WTC11 (cell line): ENCODE results near the gene CHST11. TPM values are rescaled to one million over a fixed set of nuclear protein-coding genes. Genes with fewer than 3 reads are reported as not detected.

ENCODE experiments used
- ATAC-seq: fragments of 200-7000 bp; cut with Tn5 transposase; 2 replicates; pipeline ENCODE4 v1.10.0; 2021; ENCODE audit warnings: mild to moderate bottlenecking, moderate library complexity
- CTCF ChIA-PET: fragments of 300-600 bp; sonication (Branson Sonifier 250); formaldehyde crosslinking; loops from one replicate; lab custom pipeline; 2021; ENCODE audit warnings: antibody characterized with exemption; lab: Charles Lee
- POLR2A ChIA-PET: fragments of 350-600 bp; sonication (Branson Sonifier 250); formaldehyde crosslinking; loops from one replicate; lab custom pipeline; 2021; ENCODE audit warnings: antibody characterized with exemption; lab: Charles Lee
- DNase-seq: peaks from one replicate; pipeline ENCODE4 v3.0.0; 2021; ENCODE audit warnings: low spot score
- H3K27ac Mint-ChIP-seq: 2 replicates; pipeline ENCODE4 v1.8.0; 2021; ENCODE audit warnings: mixed read lengths
- H3K27me3 Mint-ChIP-seq: 2 replicates; pipeline ENCODE4 v1.8.0; 2021; ENCODE audit warnings: low read depth, mild to moderate bottlenecking, moderate library complexity, mixed read lengths
- H3K36me3 Mint-ChIP-seq: 2 replicates; pipeline ENCODE4 v1.8.0; 2021; ENCODE audit warnings: mixed read lengths
- H3K4me1 Mint-ChIP-seq: 2 replicates; pipeline ENCODE4 v1.8.0; 2022; ENCODE audit warnings: mixed read lengths
- H3K4me3 Mint-ChIP-seq: 2 replicates; pipeline ENCODE4 v1.8.0; 2021; ENCODE audit warnings: mild to moderate bottlenecking, moderate library complexity, mixed read lengths
- H3K9me3 Mint-ChIP-seq: 2 replicates; pipeline ENCODE4 v1.8.0; 2021; ENCODE audit warnings: mixed read lengths
- CREM ChIP-seq: sonication (generic); formaldehyde crosslinking; IDR thresholded peaks from 2 replicates; pipeline ENCODE4 v1.8.1; 2022; ENCODE audit warnings: mild to moderate bottlenecking, missing genetic modification reagents, moderate library complexity
- GRHL2 ChIP-seq: fragments of 250-450 bp; sonication (Bioruptor Pico); IDR thresholded peaks from 2 replicates; pipeline ENCODE4 v1.8.0; 2022; ENCODE audit warnings: mild to moderate bottlenecking, moderate library complexity; ENCODE audit not compliant: insufficient replicate concordance, severe bottlenecking
- HMGXB4 ChIP-seq: sonication (generic); formaldehyde crosslinking; IDR thresholded peaks from 2 replicates; pipeline ENCODE4 v1.8.1; 2023; ENCODE audit warnings: mild to moderate bottlenecking, moderate library complexity, missing genetic modification reagents
- NFYB ChIP-seq: sonication (generic); formaldehyde crosslinking; conservative IDR thresholded peaks from 2 replicates; pipeline ENCODE4 v1.8.0; 2022; ENCODE audit warnings: low read depth, missing genetic modification reagents
- TEAD1 ChIP-seq: sonication (generic); formaldehyde crosslinking; IDR thresholded peaks from 2 replicates; pipeline ENCODE4 v1.8.0; 2022; ENCODE audit warnings: mild to moderate bottlenecking, missing genetic modification reagents
- ZNF121 ChIP-seq: sonication (generic); formaldehyde crosslinking; IDR thresholded peaks from 2 replicates; pipeline ENCODE4 v1.8.0; 2023; ENCODE audit warnings: missing genetic modification reagents
- ZNF219 ChIP-seq: sonication (generic); formaldehyde crosslinking; IDR thresholded peaks from 2 replicates; pipeline ENCODE4 v1.8.0; 2023; ENCODE audit warnings: missing genetic modification reagents, mild to moderate bottlenecking, borderline replicate concordance
- ZNF317 ChIP-seq: sonication (generic); formaldehyde crosslinking; IDR thresholded peaks from 2 replicates; pipeline ENCODE4 v1.8.1; 2023; ENCODE audit warnings: low read depth, mild to moderate bottlenecking, moderate library complexity, missing genetic modification reagents, borderline replicate concordance
- ZNF416 ChIP-seq: fragments of 250-450 bp; sonication (Bioruptor Pico); IDR thresholded peaks from 2 replicates; pipeline ENCODE4 v1.9.0; 2021; ENCODE audit warnings: mild to moderate bottlenecking, inconsistent platforms
- ZNF532 ChIP-seq: fragments of 250-450 bp; sonication (Bioruptor Pico); IDR thresholded peaks from 2 replicates; pipeline ENCODE4 v1.9.0; 2021; ENCODE audit warnings: mild to moderate bottlenecking, borderline replicate concordance
- ZSCAN18 ChIP-seq: fragments of 250-450 bp; sonication (Bioruptor Pico); IDR thresholded peaks from 2 replicates; pipeline ENCODE4 v2.1.2; 2022; ENCODE audit warnings: mild to moderate bottlenecking, moderate library complexity
- total RNA-seq: library from RNA; stranded (reverse); gene quantifications from 3 replicates; pipeline ENCODE4 v1.2.3, GENCODE V29; 2021
- TF ChIP-seq, protein P1 (sequence below): sonication (generic); formaldehyde crosslinking; IDR thresholded peaks from 2 replicates; pipeline ENCODE4 v1.8.1; 2023; ENCODE audit warnings: mild to moderate bottlenecking, missing genetic modification reagents, borderline replicate concordance
- TF ChIP-seq, protein P2 (sequence below): sonication (generic); formaldehyde crosslinking; IDR thresholded peaks from 2 replicates; pipeline ENCODE4 v1.8.1; 2022; ENCODE audit warnings: low read depth, missing genetic modification reagents, borderline replicate concordance
- TF ChIP-seq, protein P3 (sequence below): fragments of 250-450 bp; sonication (Bioruptor Pico); IDR thresholded peaks from 2 replicates; pipeline ENCODE4 v1.9.0; 2021; ENCODE audit warnings: mild to moderate bottlenecking

The CHST11 gene
- total RNA-seq, 1 experiment from 2014 or later = 24.2 TPM

- Mint-ChIP-seq H3K36me3 (peaks cover 16% of the 10 kb centered on the region), H3K4me3 (no peak overlapping the region), H3K4me1 (peaks cover 24% of the 10 kb centered on the region), H3K27me3 (no peaks in the 10 kb centered on the region), H3K27ac (no peak overlapping the region), H3K9me3 (peaks cover 16% of the 10 kb centered on the region)
- no peak for TF ChIP-seq NFYB (CRISPR knock-in tag)
- no peak for TF ChIP-seq HMGXB4 (CRISPR knock-in tag)
- TF ChIP-seq ZNF219 (CRISPR knock-in tag) = no peak
- TF ChIP-seq ZSCAN18 = no peak
- TF ChIP-seq, protein P1, sequence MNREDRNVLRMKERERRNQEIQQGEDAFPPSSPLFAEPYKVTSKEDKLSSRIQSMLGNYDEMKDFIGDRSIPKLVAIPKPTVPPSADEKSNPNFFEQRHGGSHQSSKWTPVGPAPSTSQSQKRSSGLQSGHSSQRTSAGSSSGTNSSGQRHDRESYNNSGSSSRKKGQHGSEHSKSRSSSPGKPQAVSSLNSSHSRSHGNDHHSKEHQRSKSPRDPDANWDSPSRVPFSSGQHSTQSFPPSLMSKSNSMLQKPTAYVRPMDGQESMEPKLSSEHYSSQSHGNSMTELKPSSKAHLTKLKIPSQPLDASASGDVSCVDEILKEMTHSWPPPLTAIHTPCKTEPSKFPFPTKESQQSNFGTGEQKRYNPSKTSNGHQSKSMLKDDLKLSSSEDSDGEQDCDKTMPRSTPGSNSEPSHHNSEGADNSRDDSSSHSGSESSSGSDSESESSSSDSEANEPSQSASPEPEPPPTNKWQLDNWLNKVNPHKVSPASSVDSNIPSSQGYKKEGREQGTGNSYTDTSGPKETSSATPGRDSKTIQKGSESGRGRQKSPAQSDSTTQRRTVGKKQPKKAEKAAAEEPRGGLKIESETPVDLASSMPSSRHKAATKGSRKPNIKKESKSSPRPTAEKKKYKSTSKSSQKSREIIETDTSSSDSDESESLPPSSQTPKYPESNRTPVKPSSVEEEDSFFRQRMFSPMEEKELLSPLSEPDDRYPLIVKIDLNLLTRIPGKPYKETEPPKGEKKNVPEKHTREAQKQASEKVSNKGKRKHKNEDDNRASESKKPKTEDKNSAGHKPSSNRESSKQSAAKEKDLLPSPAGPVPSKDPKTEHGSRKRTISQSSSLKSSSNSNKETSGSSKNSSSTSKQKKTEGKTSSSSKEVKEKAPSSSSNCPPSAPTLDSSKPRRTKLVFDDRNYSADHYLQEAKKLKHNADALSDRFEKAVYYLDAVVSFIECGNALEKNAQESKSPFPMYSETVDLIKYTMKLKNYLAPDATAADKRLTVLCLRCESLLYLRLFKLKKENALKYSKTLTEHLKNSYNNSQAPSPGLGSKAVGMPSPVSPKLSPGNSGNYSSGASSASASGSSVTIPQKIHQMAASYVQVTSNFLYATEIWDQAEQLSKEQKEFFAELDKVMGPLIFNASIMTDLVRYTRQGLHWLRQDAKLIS (CRISPR knock-in tag) = no peak
- no peak for TF ChIP-seq ZNF121
- TF ChIP-seq TEAD1 (CRISPR knock-in tag) = no peak
- no peak for TF ChIP-seq ZNF416 (CRISPR knock-in tag)
- TF ChIP-seq CREM (CRISPR knock-in tag) = no peak
- TF ChIP-seq, protein P2, sequence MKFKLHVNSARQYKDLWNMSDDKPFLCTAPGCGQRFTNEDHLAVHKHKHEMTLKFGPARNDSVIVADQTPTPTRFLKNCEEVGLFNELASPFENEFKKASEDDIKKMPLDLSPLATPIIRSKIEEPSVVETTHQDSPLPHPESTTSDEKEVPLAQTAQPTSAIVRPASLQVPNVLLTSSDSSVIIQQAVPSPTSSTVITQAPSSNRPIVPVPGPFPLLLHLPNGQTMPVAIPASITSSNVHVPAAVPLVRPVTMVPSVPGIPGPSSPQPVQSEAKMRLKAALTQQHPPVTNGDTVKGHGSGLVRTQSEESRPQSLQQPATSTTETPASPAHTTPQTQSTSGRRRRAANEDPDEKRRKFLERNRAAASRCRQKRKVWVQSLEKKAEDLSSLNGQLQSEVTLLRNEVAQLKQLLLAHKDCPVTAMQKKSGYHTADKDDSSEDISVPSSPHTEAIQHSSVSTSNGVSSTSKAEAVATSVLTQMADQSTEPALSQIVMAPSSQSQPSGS (CRISPR knock-in tag) = no peak
- ATAC-seq (no peak), DNase-seq (no peak)
- POLR2A ChIA-PET = no interaction called here
- CTCF ChIA-PET = no interaction called here
Observed at GRCh38 chr12:104691721-104692556, 235.2 kb downstream of the CHST11 start.

DNA sequence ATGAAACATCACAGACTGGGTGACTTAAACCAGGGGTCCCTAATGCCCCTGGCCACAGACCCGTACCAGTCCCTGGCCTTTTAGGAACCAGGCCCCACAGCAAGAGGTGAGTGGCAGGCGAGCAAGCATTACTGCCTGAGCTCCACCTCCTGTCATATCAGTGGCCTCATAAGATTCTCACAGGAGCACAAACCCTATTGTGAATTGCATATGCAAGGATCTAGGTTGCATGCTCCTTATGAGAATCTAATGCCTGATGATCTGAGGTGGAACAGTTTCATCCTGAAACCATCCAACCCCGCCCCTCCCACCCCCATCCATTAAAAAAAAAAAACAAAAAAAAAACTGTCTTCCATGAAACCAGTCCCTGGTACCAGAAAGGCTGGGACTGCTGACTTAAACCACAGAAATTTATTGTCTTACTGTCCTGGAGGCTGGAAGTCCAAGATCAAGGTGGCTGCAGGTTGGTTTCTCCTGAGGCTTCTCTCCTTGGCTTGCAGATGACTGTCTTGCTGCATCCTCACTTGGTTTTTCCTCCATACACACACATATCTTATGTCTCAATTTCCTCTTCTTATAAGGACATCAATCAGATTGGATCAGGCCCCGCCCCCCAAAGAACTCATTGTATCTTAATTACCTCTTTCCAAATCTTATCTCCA is 235.9 kb downstream of the CHST11 start:
- H3K4me1 Mint-ChIP-seq = peaks cover 25% of the 10 kb centered on the region
- H3K4me3 Mint-ChIP-seq = no peak overlapping the region
- ChIA-PET CTCF (no interaction called here), POLR2A (no interaction called here)
- no peak overlapping the region for H3K27ac Mint-ChIP-seq
- H3K9me3 Mint-ChIP-seq = peaks cover 16% of the 10 kb centered on the region
- peaks cover 16% of the 10 kb centered on the region for H3K36me3 Mint-ChIP-seq
- no peak for ATAC-seq
- DNase-seq = no peak
- no peaks in the 10 kb centered on the region for H3K27me3 Mint-ChIP-seq
- TF ChIP-seq GRHL2 (CRISPR knock-in tag) = no peak
- TF ChIP-seq ZNF532 = no peak
- TF ChIP-seq ZNF317 (CRISPR knock-in tag) = no peak
- TF ChIP-seq, protein P3, sequence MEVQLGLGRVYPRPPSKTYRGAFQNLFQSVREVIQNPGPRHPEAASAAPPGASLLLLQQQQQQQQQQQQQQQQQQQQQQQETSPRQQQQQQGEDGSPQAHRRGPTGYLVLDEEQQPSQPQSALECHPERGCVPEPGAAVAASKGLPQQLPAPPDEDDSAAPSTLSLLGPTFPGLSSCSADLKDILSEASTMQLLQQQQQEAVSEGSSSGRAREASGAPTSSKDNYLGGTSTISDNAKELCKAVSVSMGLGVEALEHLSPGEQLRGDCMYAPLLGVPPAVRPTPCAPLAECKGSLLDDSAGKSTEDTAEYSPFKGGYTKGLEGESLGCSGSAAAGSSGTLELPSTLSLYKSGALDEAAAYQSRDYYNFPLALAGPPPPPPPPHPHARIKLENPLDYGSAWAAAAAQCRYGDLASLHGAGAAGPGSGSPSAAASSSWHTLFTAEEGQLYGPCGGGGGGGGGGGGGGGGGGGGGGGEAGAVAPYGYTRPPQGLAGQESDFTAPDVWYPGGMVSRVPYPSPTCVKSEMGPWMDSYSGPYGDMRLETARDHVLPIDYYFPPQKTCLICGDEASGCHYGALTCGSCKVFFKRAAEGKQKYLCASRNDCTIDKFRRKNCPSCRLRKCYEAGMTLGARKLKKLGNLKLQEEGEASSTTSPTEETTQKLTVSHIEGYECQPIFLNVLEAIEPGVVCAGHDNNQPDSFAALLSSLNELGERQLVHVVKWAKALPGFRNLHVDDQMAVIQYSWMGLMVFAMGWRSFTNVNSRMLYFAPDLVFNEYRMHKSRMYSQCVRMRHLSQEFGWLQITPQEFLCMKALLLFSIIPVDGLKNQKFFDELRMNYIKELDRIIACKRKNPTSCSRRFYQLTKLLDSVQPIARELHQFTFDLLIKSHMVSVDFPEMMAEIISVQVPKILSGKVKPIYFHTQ (CRISPR knock-in tag) = no peak
